GM23338 (cell line): ENCODE results near the gene CUX1. TPM values are rescaled to one million over a fixed set of nuclear protein-coding genes. Genes with fewer than 3 reads are reported as not detected.

ENCODE experiments used
- ATAC-seq: fragments of 200-7000 bp; cut with Tn5 transposase; 3 replicates; pipeline ENCODE4 v1.9.1; 2020
- DNase-seq: peaks from one replicate; pipeline ENCODE4 v3.0.0-alpha.2; 2015; ENCODE audit warnings: low spot score
- H2AFZ ChIP-seq: fragments of 200-600 bp; sonication (generic); 2 replicates; pipeline ENCODE4 v1.8.0; 2016; ENCODE audit warnings: antibody characterized with exemption, mild to moderate bottlenecking, moderate library complexity
- H3F3A ChIP-seq: fragments of 200-600 bp; sonication (generic); replicated peaks from 2 replicates; pipeline ENCODE4 v1.8.0; 2017; ENCODE audit warnings: antibody characterized with exemption, mixed run types, low read depth
- H3K27ac ChIP-seq: fragments of 200-600 bp; sonication (generic); 2 replicates; pipeline ENCODE4 v1.6.1; 2016; ENCODE audit warnings: low read depth
- H3K27me3 ChIP-seq: fragments of 200-600 bp; sonication (generic); 2 replicates; pipeline ENCODE4 v1.8.0; 2016; ENCODE audit warnings: mild to moderate bottlenecking, mixed run types, moderate library complexity; ENCODE audit not compliant: insufficient read depth
- H3K36me3 ChIP-seq: fragments of 200-600 bp; sonication (generic); 2 replicates; pipeline ENCODE4 v1.8.0; 2016; ENCODE audit warnings: mild to moderate bottlenecking; ENCODE audit not compliant: insufficient read depth
- H3K4me1 ChIP-seq: fragments of 200-600 bp; sonication (generic); 2 replicates; pipeline ENCODE4 v1.8.0; 2016; ENCODE audit warnings: mild to moderate bottlenecking, moderate library complexity; ENCODE audit not compliant: insufficient read depth
- H3K4me2 ChIP-seq: fragments of 200-600 bp; sonication (generic); 2 replicates; pipeline ENCODE4 v1.7.1; 2017; ENCODE audit warnings: mixed run types
- H3K4me3 ChIP-seq: fragments of 200-600 bp; sonication (generic); 2 replicates; pipeline ENCODE4 v1.6.1; 2016; ENCODE audit warnings: mixed run types
- H3K79me2 ChIP-seq: fragments of 200-600 bp; sonication (generic); replicated peaks from 2 replicates; pipeline ENCODE4 v1.8.0; 2017; ENCODE audit warnings: mild to moderate bottlenecking; ENCODE audit not compliant: insufficient read depth
- H3K9me2 ChIP-seq: fragments of 200-600 bp; sonication (generic); 2 replicates; pipeline ENCODE4 v1.8.0; 2017; ENCODE audit not compliant: insufficient read depth
- H4K20me1 ChIP-seq: fragments of 200-600 bp; sonication (generic); replicated peaks from 2 replicates; pipeline ENCODE4 v1.8.0; 2017; ENCODE audit warnings: mild to moderate bottlenecking; ENCODE audit not compliant: insufficient read depth
- H3K27ac Mint-ChIP-seq: 2 replicates; pipeline ENCODE4 v1.8.0; 2020; ENCODE audit warnings: inconsistent platforms, mild to moderate bottlenecking, moderate library complexity, mixed read lengths
- H3K27me3 Mint-ChIP-seq: 3 replicates; pipeline ENCODE4 v1.8.0; 2022; ENCODE audit warnings: low read depth, mild to moderate bottlenecking, moderate library complexity, mixed read lengths, inconsistent platforms; ENCODE audit not compliant: insufficient read depth, poor library complexity
- H3K36me3 Mint-ChIP-seq: 3 replicates; pipeline ENCODE4 v1.8.0; 2021; ENCODE audit warnings: low read depth, mild to moderate bottlenecking, inconsistent platforms, moderate library complexity, mixed read lengths
- H3K4me1 Mint-ChIP-seq: 3 replicates; pipeline ENCODE4 v1.8.0; 2020; ENCODE audit warnings: mild to moderate bottlenecking, inconsistent platforms, mixed read lengths
- H3K4me3 Mint-ChIP-seq: 3 replicates; pipeline ENCODE4 v1.8.0; 2021; ENCODE audit warnings: moderate library complexity, mild to moderate bottlenecking, inconsistent platforms, mixed read lengths
- H3K9me3 Mint-ChIP-seq: 3 replicates; pipeline ENCODE4 v1.8.0; 2020; ENCODE audit warnings: moderate library complexity, mild to moderate bottlenecking, inconsistent platforms, mixed read lengths
- CTCF ChIP-seq, 2 experiments: fragments of 200-600 bp in 1 of 2; sonication (generic) in 1 of 2; conservative IDR thresholded peaks; 2 replicates each; pipeline versions ENCODE4 v1.5.1 to v1.6.1; 2016 to 2017; ENCODE audit warnings: antibody characterized with exemption in 2 of 2, low read depth in 2 of 2, mild to moderate bottlenecking in 2 of 2, moderate library complexity in 1 of 2
- EZH2 ChIP-seq: fragments of 200-600 bp; sonication (generic); IDR thresholded peaks from one replicate; pipeline ENCODE4 v1.8.0; 2017; ENCODE audit warnings: antibody characterized with exemption, mild to moderate bottlenecking, low read depth; ENCODE audit not compliant: unreplicated experiment
- EZH2phosphoT487 ChIP-seq: fragments of 200-600 bp; sonication (generic); IDR thresholded peaks from one replicate; pipeline ENCODE4 v1.8.1; 2018; ENCODE audit warnings: antibody characterized with exemption; ENCODE audit not compliant: unreplicated experiment
- JUNB ChIP-seq: IDR thresholded peaks from one replicate; pipeline ENCODE4 v1.6.1; 2016; ENCODE audit warnings: antibody characterized with exemption; ENCODE audit not compliant: unreplicated experiment
- NANOG ChIP-seq: IDR thresholded peaks from 2 replicates; pipeline ENCODE4 v1.6.1; 2016; ENCODE audit warnings: antibody characterized with exemption, borderline replicate concordance
- POLR2AphosphoS5 ChIP-seq: IDR thresholded peaks from 2 replicates; pipeline ENCODE4 v1.6.1; 2016; ENCODE audit warnings: antibody characterized with exemption, low read depth
- STAT1 ChIP-seq: IDR thresholded peaks from one replicate; pipeline ENCODE4 v1.6.1; 2016; ENCODE audit warnings: antibody characterized with exemption; ENCODE audit not compliant: unreplicated experiment
- ZNF114 ChIP-seq: fragments of 250-450 bp; sonication (Bioruptor Pico); IDR thresholded peaks from 2 replicates; pipeline ENCODE4 v1.5.0; 2020; ENCODE audit warnings: mild to moderate bottlenecking, moderate library complexity
- ZNF331 ChIP-seq: fragments of 250-450 bp; sonication (Bioruptor Pico); IDR thresholded peaks from 2 replicates; pipeline ENCODE4 v1.5.0; 2020; ENCODE audit warnings: low read depth, mild to moderate bottlenecking, moderate library complexity
- polyA plus RNA-seq: library from polyadenylated mRNA; unstranded; fragments of >200 nt; fragmentation: Nextera tagmentation; extraction: Ambion mirVana; gene quantifications from 2 replicates; pipeline ENCODE4 v1.2.1, GENCODE V29; 2016
- total RNA-seq: library from RNA; depleted of rRNA; stranded (reverse); fragments of >200 nt; shearing (Covaris generic); gene quantifications from 2 replicates; pipeline ENCODE4 v1.2.3, GENCODE V29; 2014
- TF ChIP-seq, protein P1 (sequence below): IDR thresholded peaks from one replicate; pipeline ENCODE4 v1.6.1; 2018; ENCODE audit warnings: antibody characterized with exemption; ENCODE audit not compliant: unreplicated experiment

CUX1 gene
- total and polyA plus RNA-seq, 2 experiments from 2014 or later: 49.9 to 64.0 TPM

GRCh38 chr7:102106625-102107024 lies 289.2 kb downstream of the CUX1 start:
- Mint-ChIP-seq H3K4me1 (peaks cover 11% of the 10 kb centered on the region), H3K9me3 (no peaks in the 10 kb centered on the region), H3K4me3 (no peak overlapping the region), H3K36me3 (peaks cover 35% of the 10 kb centered on the region), H3K27ac (no peak overlapping the region), H3K27me3 (peaks cover 5% of the 10 kb centered on the region)
- no peak overlapping the region for H3K27ac ChIP-seq
- peaks cover 8% of the 10 kb centered on the region for H3K36me3 ChIP-seq
- H3K4me1 ChIP-seq: peaks cover 6% of the 10 kb centered on the region; the same call in 1 of the 2 replicates
- no peak for DNase-seq
- H3K4me2 ChIP-seq: no peak overlapping the region
- no peaks in the 10 kb centered on the region for H3F3A ChIP-seq
- H3K79me2 ChIP-seq: no peaks in the 10 kb centered on the region
- H2AFZ ChIP-seq: no peak overlapping the region
- H3K27me3 ChIP-seq: no peaks in the 10 kb centered on the region
- no peaks in the 10 kb centered on the region for H4K20me1 ChIP-seq
- H3K9me2 ChIP-seq: no peaks in the 10 kb centered on the region
- TF ChIP-seq ZNF331 (CRISPR knock-in tag) (no peak), STAT1 (no peak), ZNF114 (CRISPR knock-in tag) (no peak), JUNB (no peak)
- ATAC-seq: no peak
- no peak overlapping the region for H3K4me3 ChIP-seq

DNA sequence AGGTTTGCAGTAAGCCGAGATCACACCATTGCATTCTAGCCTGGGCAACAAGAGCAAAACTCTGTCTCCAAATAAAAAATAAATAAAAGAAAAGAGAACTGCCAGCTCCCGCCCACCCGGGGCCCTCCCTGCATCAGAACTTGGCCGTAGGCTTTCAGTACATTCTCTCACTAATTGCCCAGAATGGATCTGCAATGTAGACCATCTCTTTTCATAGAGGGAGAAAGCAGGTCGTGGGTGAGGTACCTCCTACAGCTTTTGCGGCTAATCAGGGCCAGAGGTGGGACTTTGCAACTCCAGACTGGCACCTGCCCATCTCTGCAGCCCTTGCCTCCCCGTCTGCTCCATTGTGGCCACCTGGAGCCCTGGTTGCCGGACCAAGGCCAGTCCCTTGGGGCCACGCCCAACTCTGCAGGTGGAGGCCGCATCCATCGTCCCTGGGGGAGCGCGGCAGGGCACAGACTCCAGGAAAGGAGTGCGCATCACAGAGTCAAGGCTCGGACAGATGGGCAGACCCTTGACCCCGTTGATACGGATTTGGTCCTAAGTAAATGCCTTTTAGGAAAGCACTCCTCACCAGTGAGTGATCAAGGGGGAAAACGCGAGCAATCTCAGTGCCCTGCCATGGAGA lies 290.2 kb downstream of the CUX1 start:
- Histone ChIP-seq H3K9me2 (no peaks in the 10 kb centered on the region), H4K20me1 (no peaks in the 10 kb centered on the region), H3K79me2 (no peaks in the 10 kb centered on the region), H3K27me3 (no peaks in the 10 kb centered on the region), H3K4me1 (peaks cover 9% of the 10 kb centered on the region; the same call in 1 of the 2 replicates), H3K4me2 (no peak overlapping the region), H3K27ac (no peak overlapping the region), H3K36me3 (peaks cover 10% of the 10 kb centered on the region), H3F3A (no peaks in the 10 kb centered on the region), H3K4me3 (no peak overlapping the region), H2AFZ (no peak overlapping the region)
- Mint-ChIP-seq H3K9me3 (no peaks in the 10 kb centered on the region), H3K4me3 (no peak overlapping the region), H3K27me3 (peaks cover 1% of the 10 kb centered on the region), H3K36me3 (peaks cover 37% of the 10 kb centered on the region), H3K27ac (no peak overlapping the region), H3K4me1 (peaks cover 13% of the 10 kb centered on the region)
- DNase-seq: no peak
- TF ChIP-seq EZH2: no peak
- ATAC-seq: no peak

- peaks cover 35% of the 10 kb centered on the region for H3K36me3 Mint-ChIP-seq
- H3K27ac ChIP-seq: peak overlapping the region; percentile 80
- H3K27ac Mint-ChIP-seq: peak overlapping the region; percentile 75; the same call in 1 of the 2 replicates
- TF ChIP-seq, protein P1, sequence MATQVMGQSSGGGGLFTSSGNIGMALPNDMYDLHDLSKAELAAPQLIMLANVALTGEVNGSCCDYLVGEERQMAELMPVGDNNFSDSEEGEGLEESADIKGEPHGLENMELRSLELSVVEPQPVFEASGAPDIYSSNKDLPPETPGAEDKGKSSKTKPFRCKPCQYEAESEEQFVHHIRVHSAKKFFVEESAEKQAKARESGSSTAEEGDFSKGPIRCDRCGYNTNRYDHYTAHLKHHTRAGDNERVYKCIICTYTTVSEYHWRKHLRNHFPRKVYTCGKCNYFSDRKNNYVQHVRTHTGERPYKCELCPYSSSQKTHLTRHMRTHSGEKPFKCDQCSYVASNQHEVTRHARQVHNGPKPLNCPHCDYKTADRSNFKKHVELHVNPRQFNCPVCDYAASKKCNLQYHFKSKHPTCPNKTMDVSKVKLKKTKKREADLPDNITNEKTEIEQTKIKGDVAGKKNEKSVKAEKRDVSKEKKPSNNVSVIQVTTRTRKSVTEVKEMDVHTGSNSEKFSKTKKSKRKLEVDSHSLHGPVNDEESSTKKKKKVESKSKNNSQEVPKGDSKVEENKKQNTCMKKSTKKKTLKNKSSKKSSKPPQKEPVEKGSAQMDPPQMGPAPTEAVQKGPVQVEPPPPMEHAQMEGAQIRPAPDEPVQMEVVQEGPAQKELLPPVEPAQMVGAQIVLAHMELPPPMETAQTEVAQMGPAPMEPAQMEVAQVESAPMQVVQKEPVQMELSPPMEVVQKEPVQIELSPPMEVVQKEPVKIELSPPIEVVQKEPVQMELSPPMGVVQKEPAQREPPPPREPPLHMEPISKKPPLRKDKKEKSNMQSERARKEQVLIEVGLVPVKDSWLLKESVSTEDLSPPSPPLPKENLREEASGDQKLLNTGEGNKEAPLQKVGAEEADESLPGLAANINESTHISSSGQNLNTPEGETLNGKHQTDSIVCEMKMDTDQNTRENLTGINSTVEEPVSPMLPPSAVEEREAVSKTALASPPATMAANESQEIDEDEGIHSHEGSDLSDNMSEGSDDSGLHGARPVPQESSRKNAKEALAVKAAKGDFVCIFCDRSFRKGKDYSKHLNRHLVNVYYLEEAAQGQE: no peak
- TF ChIP-seq ZNF331 (CRISPR knock-in tag) (no peak), NANOG (no peak), CTCF (conservative IDR thresholded peaks at IDR 0.05; ENCODE audit: low read depth in 2 of 2) (no peak), ZNF114 (CRISPR knock-in tag) (no peak), EZH2 (no peak), EZH2phosphoT487 (no peak), JUNB (no peak), POLR2AphosphoS5 (no peak)
Observed at GRCh38 chr7:102111061-102112041, 293.9 kb downstream of the CUX1 start.

More at GRCh38 chr7:102111061-102112041, 293.9 kb downstream of the CUX1 start:
- Mint-ChIP-seq H3K9me3 (no peaks in the 10 kb centered on the region), H3K4me1 (peaks cover 13% of the 10 kb centered on the region; the same call in 2 of the 3 replicates), H3K4me3 (peak overlapping the region; percentile 21; the same call in 1 of the 3 replicates), H3K27me3 (peaks cover 2% of the 10 kb centered on the region)
- peak; percentile 82 for DNase-seq
- Histone ChIP-seq H3K4me1 (peaks cover 9% of the 10 kb centered on the region; the same call in 1 of the 2 replicates), H2AFZ (no peak overlapping the region), H3K4me2 (peak overlapping the region; percentile 58), H3K9me2 (no peaks in the 10 kb centered on the region), H3K36me3 (peaks cover 11% of the 10 kb centered on the region), H4K20me1 (no peaks in the 10 kb centered on the region), H3K27me3 (no peaks in the 10 kb centered on the region), H3K79me2 (no peaks in the 10 kb centered on the region), H3F3A (no peaks in the 10 kb centered on the region), H3K4me3 (peak overlapping the region; percentile 35)
- ATAC-seq: peak; percentile 83
